ENCODE measurements around the gene DUS3L.

DUS3L gene, protein sequence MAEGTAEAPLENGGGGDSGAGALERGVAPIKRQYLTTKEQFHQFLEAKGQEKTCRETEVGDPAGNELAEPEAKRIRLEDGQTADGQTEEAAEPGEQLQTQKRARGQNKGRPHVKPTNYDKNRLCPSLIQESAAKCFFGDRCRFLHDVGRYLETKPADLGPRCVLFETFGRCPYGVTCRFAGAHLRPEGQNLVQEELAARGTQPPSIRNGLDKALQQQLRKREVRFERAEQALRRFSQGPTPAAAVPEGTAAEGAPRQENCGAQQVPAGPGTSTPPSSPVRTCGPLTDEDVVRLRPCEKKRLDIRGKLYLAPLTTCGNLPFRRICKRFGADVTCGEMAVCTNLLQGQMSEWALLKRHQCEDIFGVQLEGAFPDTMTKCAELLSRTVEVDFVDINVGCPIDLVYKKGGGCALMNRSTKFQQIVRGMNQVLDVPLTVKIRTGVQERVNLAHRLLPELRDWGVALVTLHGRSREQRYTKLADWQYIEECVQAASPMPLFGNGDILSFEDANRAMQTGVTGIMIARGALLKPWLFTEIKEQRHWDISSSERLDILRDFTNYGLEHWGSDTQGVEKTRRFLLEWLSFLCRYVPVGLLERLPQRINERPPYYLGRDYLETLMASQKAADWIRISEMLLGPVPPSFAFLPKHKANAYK

DNA sequence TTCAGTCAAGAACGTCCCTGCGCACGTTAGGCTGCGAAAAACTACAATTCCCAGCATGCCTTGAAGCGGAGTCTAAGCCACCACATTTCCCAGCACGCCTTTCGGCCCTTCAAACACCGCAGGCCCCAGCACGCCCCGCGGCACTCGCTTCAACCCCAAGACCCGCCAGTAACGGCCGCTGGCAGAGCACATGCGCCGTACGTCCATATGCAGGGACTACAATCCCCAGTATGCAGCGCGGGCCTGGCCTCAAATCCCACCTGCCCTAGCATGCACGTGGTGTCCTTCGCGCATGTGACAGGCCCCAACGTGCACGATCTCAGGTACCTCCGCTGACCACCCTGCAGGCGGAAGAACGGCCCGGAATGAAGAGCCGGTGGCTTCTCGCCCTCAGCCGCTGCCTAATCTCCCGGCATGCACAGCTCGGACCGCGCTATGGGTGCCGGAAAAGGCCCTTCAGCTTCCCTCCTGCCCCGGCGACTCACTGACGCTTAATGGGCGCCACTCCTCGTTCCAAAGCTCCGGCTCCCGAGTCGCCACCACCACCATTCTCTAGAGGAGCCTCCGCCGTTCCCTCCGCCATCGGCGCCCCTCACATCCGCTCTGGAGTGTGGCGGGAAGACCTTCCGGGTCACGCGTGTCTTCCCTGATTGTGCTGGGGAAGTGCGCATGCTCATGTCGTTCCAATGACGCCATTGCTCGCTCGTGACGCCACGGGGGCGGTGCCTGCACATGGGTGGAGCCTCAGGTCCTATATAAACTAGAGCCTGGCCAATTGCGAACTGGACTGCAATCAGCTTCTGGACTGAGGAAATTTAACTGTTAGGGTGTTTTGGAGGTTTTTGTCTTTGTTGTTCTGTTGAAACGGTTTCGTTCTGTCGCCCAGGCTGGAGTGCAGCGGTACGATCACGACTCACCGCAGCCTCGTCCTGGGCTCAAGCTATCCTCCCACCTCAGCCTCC lies at the start of gene DUS3L:
TSS of gene DUS3L (minus strand) at position 605 of the 962 bp plus-strand sequence. CDS start at position 583, 22 bp downstream.
- peak; percentile 93 to 94 for DNase-seq (ENCODE audit: low read depth in 2 of 2)

DNA sequence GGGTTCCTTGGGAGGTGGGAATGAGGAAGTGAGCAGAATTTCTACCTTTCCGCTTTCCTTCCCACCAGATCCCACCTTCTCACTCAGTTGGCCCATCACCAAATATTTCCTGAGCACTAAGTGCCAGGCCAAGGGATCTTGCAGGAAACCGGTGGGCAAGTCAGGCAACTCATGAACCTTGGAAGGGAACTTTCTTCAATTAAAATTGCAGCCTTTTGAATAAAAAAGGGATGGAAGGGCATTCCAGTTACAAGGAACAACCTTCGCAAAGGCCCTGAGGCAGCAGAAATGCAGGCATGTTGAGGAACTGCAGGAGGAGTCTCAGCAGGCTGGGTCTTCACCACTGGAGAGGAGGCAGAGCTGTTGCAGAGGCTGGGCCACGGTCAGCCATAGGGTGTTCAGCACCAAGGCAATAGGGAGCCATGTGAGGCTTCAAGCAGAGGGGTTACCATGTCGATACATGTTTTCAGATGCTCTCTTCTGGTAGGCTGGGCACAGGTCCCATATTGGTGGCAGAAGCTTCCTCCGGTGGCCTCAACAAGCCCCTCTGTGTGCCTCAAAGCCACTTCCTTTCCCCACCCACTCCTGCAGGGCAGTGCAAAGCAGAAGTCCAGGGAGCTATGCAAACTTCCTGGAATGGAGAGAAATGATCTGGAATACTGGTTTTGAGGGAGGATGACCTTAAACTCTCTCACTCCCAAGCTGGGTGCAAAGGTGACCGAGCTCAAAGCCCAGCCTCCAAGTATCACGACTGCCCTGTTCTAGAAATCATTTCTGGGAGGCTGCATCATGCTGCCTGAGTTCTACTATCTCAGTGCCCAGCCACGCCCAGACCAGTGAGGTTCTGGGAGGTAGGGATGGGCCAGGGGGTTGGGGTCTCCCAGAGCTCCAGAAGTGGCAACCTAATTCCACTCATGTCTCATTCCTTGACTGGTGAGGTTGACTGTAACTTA lies 48.4 kb upstream of the DUS3L start, which contains the start of gene FUT6:
TSS of gene FUT6 (minus strand) at position 638 of the 953 bp plus-strand sequence. CDS start 7,135 bp downstream, outside the sequence.
- DNase-seq (ENCODE audit: low read depth in 2 of 2) = no peak

DNA sequence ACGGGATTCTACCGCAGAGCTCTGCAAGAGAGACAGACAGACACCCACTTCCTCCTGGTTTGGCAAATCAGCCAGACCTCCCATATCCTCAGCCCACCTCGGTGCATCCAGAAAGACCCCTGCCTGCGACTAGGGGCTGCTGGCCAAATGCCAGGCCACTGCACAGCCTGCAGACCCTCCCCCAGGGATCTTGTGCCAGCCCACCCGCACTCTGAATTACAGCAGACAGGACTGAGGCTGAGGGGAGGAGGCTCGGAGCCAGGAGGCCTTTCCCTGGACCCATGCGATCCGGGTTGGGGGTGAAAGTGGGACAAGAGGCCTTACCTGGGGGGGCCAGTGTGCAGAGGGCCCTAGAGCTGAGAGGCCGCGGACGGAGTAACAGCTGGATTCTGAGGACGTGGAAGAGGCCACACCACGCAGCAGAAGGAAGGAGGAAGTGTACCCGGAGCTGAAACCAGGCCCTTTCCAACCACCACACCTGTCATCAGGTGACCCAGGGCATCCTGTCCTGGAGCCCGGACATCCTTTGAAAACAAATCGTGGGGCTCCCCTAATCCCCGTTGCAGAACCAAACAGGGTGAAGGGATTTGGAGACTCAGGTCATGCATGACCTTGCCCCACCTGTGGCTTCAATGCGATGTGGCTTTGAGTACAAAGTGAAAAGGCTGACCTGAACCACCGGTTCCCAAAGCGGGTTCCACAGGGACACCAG lies 47.5 kb upstream of the DUS3L start:
- DNase-seq (ENCODE audit: low read depth in 2 of 2) = no peak

DNA sequence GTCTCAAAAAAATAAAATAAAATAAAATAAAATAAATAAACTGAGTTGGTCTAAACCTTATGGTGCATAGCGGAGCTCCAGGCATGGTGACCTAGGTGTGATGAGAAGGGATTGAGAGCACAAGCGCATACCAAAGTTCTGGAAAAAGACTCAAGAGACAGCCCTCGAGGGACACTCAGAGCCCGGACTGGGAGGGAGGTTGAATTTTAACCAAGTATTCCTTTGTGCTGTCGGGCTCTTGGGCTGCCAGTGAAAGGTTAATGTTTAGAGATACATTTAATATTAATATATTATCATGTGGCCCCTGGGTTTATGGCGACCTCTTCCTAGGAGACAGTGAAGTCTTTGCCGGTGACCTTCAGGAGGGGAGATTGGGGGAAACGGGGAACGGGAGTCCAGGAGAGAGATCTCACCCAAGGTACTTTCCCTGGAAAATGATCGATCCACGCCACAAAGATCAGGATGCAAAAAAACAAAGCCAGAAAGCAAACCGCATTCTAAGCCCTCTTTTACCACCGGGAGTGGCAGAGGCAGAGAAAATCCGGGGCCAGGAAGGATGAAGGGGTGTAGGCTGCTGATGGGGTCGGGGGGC lies 46.9 kb upstream of the DUS3L start:
- no peak for DNase-seq (ENCODE audit: low read depth in 2 of 2)

DNA sequence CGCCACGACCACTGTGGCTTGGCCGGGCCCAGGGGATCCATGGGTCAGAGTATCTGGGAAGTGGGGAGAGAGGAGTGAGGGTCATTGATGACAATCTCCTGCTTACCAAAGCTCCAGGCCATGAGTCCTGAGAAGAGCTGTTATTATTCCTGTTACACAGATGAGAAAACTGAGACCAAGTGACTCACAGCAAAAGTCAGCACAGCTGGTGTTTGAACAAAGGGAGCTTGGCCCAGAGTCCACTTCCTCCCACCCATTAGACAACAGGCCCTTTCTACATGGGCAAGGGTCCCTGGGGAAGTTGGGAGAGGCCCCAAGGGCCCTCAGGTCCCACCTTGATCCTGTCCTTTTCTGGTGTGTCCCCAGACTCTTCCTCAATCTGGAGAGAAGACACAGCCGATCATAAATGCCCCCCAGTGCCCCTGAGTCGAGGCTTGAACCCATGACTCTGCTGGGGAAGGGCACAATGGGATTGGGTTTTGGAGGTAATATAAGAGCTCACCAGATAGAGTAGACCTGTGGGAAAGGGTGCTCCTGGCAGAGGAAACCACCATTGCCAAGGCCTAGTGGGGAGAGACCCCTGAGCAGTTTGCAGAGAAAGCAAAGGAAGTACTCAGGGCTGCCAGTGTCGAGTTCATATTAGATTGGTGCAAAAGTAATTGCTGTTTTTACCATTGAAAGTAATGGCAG lies 41.7 kb upstream of the DUS3L start:
- DNase-seq (ENCODE audit: low read depth in 2 of 2) = no peak

DNA sequence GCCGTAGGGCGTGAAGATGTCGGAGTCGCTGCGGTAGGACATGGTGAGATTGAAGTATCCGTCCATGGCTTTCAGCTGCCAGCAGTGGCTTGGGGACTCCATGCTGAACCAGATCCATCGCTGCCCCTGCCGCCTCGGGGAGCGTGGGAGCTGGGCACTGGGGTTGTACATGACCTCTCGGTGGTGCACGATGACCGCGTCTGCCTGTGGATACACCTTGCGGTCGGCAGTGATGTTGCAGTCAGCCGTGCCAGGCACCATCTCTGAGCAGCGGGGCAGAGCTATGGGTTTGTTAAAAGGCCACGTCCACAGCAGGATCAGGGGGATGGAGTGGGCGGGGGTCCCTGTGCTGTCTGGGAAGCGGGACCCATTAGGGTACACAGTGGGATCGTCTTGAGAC lies 41.1 kb upstream of the DUS3L start:
- DNase-seq (ENCODE audit: low read depth in 2 of 2) = no peak

DNA sequence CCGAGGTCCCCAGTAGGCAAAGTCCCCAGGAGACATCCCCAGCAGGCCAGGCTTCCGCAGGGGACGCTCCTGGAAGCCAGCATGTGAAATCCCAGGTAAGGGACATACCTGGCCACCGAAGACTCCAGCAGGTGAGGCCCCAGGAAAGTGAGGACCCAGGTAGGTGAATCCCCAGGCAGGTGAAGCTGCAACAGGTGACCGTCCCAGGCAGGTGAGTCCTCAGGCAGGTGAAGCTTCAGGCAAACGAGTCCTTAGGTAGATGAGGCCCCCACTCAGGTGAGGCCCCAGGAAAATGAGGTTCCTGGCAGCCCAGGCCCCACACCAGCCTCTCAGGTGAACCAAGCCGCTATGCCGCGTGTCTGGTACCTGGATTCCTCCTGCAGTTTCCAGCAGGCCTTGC lies 40.2 kb upstream of the DUS3L start:
- DNase-seq (ENCODE audit: low read depth in 2 of 2) = no peak

DNA sequence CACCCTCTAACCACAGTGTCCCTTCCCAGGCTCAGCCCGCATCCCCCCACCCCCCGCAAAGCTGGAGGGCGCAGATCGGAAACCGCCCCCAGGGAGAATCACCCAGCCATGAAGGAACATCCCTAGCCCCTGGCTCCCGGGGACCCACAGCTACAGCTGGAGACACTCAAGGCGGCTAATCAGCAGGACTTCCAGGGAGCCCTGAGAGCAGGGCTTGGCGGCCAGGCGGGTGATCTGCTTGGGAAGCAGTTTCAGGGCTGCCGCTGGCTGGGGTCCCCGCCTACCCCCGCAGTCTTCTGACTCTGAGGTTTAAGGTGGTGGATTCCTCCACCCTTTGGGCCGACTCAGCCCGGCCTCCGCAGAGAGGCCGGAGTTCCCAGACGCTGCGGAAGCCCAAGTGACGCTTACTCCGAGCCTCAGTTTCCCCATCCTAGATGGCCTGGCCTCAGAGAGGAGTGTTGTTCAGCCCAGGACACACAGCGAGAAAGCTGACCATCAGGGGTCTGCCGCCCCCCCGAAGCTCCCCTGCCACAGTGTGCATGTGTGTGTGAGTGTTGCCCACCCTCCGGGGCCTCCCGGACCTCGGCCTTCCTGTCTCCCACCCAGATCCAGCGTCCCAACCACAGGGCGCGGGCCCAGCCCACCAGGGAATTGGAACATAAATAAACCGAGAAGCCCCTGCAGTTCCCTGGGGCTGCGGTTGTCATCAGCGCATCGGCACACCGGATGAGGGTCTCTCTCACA lies 38.8 kb upstream of the DUS3L start:
- no peak for DNase-seq (ENCODE audit: low read depth in 2 of 2)

DNA sequence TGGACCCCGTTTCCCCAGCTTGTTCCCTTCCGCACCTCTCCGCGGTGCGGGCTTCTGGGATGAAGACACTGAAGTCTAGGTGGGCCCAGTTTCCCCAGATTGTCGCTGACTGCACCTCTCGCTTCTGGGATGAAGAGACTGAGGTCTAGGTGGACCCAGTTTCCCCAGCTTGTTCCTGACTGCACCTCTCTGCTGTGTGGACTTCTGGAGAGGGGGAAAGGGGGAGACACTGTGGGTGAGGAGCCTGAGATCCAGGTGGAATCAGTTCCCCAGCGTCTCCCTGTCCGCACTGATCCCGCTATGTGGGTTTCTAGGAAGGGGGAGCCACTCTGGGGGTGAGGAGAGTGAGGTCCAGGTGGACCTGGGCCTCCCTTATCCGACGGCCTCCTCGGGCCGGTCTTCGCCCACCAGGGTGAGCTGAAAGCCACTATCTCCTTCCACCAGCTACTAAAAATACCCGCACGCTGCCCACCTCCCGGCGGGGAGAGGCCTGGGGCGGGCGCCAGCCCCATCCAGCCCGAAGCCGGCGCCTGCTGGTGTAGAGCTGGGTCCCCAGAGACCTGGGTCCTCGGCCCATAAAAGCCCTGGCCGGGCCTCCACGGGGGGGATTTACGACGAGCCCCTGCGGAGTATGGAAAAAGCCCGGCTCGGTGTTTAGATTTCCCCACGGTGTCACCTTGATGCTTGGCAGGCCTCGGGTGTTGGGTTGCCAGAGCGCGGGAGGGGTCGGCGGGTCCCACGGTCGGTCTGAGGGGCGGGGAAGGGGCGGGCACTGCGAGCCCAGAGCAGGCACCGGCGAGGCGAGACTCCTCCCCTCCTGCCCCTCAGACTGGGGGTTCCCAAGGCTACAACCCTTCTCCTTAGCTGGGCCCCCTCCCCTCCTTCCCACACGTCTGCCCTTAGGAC lies 38.0 kb upstream of the DUS3L start:
- DNase-seq (ENCODE audit: low read depth in 2 of 2) = no peak

DNA sequence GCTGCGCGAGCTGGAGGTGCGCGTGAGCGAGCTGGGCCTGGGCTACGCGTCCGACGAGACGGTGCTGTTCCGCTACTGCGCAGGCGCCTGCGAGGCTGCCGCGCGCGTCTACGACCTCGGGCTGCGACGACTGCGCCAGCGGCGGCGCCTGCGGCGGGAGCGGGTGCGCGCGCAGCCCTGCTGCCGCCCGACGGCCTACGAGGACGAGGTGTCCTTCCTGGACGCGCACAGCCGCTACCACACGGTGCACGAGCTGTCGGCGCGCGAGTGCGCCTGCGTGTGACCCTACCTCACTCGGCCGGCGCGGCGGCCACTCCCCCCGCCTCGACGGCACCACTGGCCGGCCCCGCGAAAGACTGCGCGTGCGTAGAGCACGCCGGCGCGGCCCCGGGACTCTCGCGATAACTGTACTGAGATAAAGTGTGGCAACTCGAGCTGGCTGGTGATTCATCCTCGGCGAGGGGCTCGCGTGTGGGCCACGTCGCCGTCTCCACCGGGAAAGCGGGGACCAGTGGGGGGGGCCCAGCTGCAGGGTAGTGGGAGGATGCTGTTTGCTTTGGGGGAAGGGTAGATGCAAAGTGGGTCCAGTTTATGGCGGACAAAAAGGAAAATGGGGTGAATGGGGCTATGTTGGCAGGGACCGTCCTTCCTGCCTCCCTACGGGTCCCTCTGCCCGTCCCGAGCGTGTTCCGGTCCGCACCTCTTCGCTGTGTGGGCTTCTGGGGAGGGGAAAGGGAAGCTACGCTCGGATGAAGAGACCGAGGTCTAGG lies 37.1 kb upstream of the DUS3L start:
- peak; percentile 91 to 92 for DNase-seq (ENCODE audit: low read depth in 2 of 2)

DNA sequence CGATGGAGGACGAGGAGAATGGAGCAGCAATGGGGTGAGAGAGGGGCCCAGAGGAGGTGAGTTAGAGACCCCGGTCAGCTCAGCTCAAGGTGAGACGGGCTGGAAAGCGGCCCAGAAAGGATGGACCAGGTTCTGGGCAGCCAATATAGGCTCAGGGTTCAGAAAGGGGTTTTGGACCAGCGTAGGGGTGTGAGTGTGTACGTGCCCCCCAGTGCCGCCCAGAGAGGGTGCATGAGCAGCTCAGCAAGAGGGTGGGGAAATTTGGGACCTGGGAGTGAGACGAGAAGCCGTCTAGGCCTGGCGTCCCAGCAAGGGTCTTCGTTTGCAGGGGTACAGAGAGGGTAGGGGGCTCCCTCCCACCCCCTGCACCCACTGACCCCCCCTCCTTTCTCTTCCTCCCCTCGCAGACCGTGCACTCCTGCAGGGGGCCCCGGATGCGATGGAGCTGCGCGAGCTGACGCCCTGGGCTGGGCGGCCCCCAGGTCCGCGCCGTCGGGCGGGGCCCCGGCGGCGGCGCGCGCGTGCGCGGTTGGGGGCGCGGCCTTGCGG lies 36.5 kb upstream of the DUS3L start:
- no peak for DNase-seq (ENCODE audit: low read depth in 2 of 2)

DNA sequence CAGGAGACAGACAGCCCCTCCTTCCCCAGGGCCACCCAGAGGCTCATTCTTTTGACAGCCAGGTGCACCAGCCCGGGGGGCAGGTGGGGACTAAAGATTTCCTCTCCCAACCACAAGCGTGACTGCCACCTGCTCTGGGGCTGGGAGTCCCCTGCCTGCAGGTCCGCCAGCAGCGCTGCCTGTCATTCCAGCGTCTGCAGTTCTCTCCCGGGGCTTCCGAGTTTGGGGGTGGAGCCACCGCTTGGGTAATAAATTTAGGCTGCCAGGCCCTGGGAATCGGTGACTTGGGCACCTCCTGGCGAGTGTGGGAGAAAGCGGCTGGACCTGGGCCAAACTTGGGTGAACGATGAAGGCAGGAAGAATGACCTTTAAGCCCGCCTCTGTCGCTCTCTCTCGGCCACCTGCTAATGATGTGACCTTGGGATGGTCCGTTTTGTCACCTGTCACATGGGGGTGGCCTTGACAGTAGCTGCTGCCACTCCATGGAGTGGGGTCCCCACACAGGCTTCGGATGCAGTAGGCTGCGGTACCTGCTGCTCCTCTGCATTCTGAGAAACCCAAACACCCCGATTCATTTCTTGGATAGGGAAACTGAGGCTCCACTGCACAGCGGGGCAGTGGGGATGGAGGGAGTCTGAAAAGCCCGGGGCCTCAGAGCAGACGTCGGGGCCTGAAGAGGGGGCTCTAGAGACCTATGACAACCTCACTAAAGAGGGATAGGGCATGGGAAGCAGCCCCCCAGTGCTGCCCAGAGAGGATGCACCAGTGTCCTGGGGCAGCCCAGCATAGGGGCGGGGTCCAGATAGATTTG lies 35.8 kb upstream of the DUS3L start:
- no peak for DNase-seq (ENCODE audit: low read depth in 2 of 2)

DNA sequence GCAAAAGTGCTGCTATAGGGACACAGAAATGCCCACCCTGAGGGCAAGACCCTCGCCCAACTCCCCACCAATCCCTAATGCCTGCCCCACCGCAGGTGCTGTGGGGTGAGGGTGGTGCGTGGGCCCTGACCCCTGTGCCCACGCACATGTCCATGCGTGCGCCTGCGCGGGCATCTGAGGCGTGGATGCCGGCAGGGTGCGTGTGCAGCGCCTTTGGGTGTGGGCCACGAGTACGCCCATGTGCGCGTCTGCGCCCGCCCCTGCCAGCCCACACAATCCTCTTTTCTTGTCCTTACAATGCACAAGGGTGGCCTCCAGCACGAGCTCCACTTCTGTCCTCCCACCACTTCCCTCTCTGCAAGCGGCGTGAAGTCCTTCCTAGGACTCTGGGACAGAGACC lies 34.2 kb upstream of the DUS3L start:
- no peak for DNase-seq (ENCODE audit: low read depth in 2 of 2)

DNA sequence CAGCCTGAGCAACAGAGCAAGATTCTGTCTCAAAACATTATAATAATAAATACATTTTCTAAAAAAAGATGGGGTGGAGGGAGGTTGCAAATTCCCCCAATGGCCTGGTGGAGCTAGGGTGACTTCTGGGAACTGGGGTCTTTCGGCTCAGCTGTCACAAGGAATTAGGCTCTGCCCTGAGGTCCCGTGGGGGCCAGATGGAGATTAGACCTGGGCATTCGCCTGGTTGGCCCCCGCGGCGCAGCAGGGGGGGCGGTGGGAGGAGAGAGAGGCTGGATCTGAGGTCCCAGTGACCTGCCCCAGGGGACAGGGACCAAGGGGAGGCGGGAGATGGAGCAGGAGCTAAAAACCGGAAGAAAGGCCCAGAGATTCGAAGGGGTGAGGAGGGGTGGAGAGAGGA lies 33.8 kb upstream of the DUS3L start:
- DNase-seq (ENCODE audit: low read depth in 2 of 2) = no peak

DNA sequence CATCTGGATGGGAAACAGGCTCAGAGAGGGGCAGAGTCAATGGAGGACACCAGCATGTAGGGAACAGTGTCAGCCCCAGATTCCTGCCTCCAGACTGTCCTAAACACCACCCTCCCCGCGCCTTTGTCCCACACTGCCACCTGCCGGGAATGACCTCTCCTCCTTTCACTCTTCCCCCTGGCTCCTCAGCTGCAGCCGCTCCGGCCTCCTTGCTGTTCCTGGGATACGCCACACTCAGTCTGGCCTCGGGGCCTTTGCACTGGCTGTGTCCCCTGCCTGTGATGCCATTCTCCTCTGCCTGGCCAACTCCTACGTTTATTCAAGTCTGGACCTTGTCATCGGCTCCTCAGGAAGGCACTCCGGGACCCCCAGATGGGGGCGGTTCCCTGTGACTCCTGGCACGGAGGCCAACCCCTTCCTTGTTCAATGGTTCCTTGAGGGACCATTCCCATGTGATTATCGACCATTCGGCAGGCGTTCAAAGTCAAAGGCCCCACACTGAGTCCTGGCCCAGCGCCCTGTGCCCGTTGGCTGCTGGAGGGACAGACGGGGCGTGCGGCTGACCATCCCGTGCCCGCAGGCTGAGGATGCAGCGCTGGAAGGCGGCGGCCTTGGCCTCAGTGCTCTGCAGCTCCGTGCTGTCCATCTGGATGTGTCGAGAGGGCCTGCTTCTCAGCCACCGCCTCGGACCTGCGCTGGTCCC lies 32.8 kb upstream of the DUS3L start:
- DNase-seq (ENCODE audit: low read depth in 2 of 2) = no peak
